ENCODE results near the gene PRM1. TPM values are rescaled to one million over a fixed set of nuclear protein-coding genes. Genes with fewer than 3 reads are reported as not detected.

Gene PRM1
- total and polyA plus RNA-seq, 2 of the 13 experiments (the other 11 are each of a cell fraction or from before 2014, with no cell fraction given): not detected

DNA sequence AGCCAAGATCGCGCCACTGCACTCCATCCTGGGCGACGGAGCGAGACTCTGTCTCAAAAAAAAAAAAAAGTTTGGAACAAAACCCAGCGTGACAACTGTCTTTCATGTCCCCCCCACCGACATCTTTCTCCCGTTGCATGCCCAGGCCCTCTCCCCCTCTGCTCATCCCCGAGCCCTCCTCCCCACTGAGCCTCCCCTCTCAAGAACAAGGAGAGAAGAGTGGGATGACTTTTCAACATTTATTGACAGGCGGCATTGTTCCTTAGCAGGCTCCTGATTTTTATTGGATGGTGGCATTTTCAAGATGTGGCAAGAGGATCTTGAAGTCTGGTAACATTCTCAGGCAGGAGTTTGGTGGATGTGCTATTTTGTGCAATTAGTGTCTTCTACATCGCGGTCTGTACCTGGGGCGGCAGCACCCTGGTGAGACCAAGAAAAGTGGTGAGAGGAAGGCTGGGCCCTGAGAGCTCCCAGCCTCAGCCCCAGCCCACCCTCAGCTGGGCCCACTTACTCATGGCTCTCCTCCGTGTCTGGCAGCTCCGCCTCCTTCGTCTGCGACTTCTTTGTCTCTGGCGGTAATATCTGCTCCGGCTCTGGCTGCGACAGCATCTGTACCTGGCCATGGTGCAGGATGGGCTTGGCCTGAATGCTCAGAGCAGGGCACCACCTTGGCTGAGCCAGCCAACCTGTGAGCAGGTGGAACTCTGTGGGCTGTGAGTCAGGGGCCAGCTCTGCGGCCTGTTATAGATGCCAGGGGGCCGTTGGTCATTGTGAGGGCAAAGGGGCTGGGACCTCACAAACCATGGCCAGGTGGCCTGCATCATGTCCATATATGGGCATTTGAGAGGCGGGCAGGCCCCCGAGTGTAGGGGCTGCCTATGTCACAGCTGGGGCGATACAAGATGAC is at the start of gene PRM1 (continued):
- TF ChIP-seq, protein P1, sequence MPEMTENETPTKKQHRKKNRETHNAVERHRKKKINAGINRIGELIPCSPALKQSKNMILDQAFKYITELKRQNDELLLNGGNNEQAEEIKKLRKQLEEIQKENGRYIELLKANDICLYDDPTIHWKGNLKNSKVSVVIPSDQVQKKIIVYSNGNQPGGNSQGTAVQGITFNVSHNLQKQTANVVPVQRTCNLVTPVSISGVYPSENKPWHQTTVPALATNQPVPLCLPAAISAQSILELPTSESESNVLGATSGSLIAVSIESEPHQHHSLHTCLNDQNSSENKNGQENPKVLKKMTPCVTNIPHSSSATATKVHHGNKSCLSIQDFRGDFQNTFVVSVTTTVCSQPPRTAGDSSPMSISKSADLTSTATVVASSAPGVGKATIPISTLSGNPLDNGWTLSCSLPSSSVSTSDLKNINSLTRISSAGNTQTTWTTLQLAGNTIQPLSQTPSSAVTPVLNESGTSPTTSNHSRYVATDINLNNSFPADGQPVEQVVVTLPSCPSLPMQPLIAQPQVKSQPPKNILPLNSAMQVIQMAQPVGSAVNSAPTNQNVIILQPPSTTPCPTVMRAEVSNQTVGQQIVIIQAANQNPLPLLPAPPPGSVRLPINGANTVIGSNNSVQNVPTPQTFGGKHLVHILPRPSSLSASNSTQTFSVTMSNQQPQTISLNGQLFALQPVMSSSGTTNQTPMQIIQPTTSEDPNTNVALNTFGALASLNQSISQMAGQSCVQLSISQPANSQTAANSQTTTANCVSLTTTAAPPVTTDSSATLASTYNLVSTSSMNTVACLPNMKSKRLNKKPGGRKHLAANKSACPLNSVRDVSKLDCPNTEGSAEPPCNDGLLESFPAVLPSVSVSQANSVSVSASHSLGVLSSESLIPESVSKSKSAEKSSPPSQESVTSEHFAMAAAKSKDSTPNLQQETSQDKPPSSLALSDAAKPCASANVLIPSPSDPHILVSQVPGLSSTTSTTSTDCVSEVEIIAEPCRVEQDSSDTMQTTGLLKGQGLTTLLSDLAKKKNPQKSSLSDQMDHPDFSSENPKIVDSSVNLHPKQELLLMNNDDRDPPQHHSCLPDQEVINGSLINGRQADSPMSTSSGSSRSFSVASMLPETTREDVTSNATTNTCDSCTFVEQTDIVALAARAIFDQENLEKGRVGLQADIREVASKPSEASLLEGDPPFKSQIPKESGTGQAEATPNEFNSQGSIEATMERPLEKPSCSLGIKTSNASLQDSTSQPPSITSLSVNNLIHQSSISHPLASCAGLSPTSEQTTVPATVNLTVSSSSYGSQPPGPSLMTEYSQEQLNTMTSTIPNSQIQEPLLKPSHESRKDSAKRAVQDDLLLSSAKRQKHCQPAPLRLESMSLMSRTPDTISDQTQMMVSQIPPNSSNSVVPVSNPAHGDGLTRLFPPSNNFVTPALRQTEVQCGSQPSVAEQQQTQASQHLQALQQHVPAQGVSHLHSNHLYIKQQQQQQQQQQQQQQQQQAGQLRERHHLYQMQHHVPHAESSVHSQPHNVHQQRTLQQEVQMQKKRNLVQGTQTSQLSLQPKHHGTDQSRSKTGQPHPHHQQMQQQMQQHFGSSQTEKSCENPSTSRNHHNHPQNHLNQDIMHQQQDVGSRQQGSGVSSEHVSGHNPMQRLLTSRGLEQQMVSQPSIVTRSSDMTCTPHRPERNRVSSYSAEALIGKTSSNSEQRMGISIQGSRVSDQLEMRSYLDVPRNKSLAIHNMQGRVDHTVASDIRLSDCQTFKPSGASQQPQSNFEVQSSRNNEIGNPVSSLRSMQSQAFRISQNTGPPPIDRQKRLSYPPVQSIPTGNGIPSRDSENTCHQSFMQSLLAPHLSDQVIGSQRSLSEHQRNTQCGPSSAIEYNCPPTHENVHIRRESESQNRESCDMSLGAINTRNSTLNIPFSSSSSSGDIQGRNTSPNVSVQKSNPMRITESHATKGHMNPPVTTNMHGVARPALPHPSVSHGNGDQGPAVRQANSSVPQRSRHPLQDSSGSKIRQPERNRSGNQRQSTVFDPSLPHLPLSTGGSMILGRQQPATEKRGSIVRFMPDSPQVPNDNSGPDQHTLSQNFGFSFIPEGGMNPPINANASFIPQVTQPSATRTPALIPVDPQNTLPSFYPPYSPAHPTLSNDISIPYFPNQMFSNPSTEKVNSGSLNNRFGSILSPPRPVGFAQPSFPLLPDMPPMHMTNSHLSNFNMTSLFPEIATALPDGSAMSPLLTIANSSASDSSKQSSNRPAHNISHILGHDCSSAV (CRISPR knock-in tag; IDR thresholded peaks at IDR 0.05; ENCODE audit: borderline replicate concordance): no peak
- TF ChIP-seq ZMYM2 (CRISPR knock-in tag; IDR thresholded peaks at IDR 0.05) (no peak), RELA (CRISPR knock-in tag; IDR thresholded peaks at IDR 0.05) (no peak), ISX (CRISPR knock-in tag; conservative IDR thresholded peaks at IDR 0.05) (no peak), ZNF776 (CRISPR knock-in tag; IDR thresholded peaks at IDR 0.05) (no peak), PHF20 (CRISPR knock-in tag; IDR thresholded peaks at IDR 0.05) (no peak), ZNF577 (CRISPR knock-in tag; IDR thresholded peaks at IDR 0.05; ENCODE audit: borderline replicate concordance, low read depth) (no peak), ZNF879 (CRISPR knock-in tag; IDR thresholded peaks at IDR 0.05) (no peak)
- TF ChIP-seq, protein P2, sequence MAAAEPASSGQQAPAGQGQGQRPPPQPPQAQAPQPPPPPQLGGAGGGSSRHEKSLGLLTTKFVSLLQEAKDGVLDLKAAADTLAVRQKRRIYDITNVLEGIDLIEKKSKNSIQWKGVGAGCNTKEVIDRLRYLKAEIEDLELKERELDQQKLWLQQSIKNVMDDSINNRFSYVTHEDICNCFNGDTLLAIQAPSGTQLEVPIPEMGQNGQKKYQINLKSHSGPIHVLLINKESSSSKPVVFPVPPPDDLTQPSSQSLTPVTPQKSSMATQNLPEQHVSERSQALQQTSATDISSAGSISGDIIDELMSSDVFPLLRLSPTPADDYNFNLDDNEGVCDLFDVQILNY (CRISPR knock-in tag; conservative IDR thresholded peaks at IDR 0.05): no peak
- TF ChIP-seq, protein P3, sequence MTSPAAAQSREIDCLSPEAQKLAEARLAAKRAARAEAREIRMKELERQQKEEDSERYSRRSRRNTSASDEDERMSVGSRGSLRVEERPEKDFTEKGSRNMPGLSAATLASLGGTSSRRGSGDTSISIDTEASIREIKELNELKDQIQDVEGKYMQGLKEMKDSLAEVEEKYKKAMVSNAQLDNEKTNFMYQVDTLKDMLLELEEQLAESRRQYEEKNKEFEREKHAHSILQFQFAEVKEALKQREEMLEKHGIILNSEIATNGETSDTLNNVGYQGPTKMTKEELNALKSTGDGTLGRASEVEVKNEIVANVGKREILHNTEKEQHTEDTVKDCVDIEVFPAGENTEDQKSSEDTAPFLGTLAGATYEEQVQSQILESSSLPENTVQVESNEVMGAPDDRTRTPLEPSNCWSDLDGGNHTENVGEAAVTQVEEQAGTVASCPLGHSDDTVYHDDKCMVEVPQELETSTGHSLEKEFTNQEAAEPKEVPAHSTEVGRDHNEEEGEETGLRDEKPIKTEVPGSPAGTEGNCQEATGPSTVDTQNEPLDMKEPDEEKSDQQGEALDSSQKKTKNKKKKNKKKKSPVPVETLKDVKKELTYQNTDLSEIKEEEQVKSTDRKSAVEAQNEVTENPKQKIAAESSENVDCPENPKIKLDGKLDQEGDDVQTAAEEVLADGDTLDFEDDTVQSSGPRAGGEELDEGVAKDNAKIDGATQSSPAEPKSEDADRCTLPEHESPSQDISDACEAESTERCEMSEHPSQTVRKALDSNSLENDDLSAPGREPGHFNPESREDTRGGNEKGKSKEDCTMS (CRISPR knock-in tag; conservative IDR thresholded peaks at IDR 0.05): no peak
- TF ChIP-seq, protein P4, sequence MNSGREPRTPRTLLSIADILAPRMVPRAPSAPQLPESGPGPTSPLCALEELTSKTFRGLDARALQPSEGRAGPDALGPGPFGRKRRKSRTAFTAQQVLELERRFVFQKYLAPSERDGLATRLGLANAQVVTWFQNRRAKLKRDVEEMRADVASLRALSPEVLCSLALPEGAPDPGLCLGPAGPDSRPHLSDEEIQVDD (CRISPR knock-in tag; IDR thresholded peaks at IDR 0.05; ENCODE audit: borderline replicate concordance): no peak
- TF ChIP-seq, protein P5, sequence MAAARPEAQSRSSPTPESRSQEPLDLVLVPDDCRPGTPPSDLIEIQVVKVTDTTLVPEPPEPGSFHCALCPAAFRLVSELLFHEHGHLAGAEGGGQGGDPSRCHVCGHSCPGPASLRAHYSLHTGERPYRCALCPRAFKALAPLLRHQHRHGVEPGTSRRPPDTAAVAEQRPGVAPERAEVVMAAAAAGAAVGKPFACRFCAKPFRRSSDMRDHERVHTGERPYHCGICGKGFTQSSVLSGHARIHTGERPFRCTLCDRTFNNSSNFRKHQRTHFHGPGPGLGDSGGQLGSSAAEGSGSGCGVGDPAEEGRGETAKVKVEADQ (CRISPR knock-in tag; IDR thresholded peaks at IDR 0.05; ENCODE audit: borderline replicate concordance): no peak
- TF ChIP-seq, protein P6, sequence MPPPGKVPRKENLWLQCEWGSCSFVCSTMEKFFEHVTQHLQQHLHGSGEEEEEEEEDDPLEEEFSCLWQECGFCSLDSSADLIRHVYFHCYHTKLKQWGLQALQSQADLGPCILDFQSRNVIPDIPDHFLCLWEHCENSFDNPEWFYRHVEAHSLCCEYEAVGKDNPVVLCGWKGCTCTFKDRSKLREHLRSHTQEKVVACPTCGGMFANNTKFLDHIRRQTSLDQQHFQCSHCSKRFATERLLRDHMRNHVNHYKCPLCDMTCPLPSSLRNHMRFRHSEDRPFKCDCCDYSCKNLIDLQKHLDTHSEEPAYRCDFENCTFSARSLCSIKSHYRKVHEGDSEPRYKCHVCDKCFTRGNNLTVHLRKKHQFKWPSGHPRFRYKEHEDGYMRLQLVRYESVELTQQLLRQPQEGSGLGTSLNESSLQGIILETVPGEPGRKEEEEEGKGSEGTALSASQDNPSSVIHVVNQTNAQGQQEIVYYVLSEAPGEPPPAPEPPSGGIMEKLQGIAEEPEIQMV (CRISPR knock-in tag; IDR thresholded peaks at IDR 0.05; ENCODE audit: low read depth): 0 out of 2 replicates have a peak, but pooled peaks have one; percentile 48
